Naive thymus-derived CD4-positive, alpha-beta T cell (primary cell): ENCODE measurements around the gene SENP5. TPM values are rescaled to one million over a fixed set of nuclear protein-coding genes. Genes with fewer than 3 reads are reported as not detected.
"Not testable (repeated sequence)": the region's sequence is repeated elsewhere in the genome, so short reads cannot be mapped to it uniquely, and the experiment has no call there.

Source experiments
- ATAC-seq: fragments of 150-1000 bp; cut with Tn5 transposase; 2 replicates; pipeline ENCODE4 v1.10.0; 2021; ENCODE audit warnings: mild to moderate bottlenecking, moderate library complexity
- CTCF ChIA-PET: fragments of 350-600 bp; sonication (Branson Sonifier 250); formaldehyde crosslinking; loops from one replicate; lab custom pipeline; 2021; ENCODE audit warnings: antibody characterized with exemption; lab: Charles Lee
- POLR2A ChIA-PET: fragments of 350-600 bp; sonication (Branson Sonifier 250); formaldehyde crosslinking; loops from one replicate; lab custom pipeline; 2021; ENCODE audit warnings: antibody characterized with exemption, inconsistent platforms; lab: Charles Lee
- DNase-seq, 9 donors: peaks; one replicate each; pipeline versions ENCODE4 v3.0.0 to v3.0.0-alpha.2; 2020 to 2022; ENCODE audit warnings: mixed read lengths in 1 of 9
- H3K27ac ChIP-seq: one replicate; pipeline ENCODE4 v1.7.0; 2013; ENCODE audit warnings: mild to moderate bottlenecking, low read depth, low read length, moderate library complexity
- H3K27me3 ChIP-seq, 2 donors: one replicate each; pipeline ENCODE4 v1.7.0; 2013; ENCODE audit warnings: low read length in 2 of 2, mild to moderate bottlenecking in 2 of 2, moderate library complexity in 2 of 2; ENCODE audit not compliant: control insufficient read depth in 2 of 2, insufficient read depth in 2 of 2
- H3K36me3 ChIP-seq, 3 experiments: 1 replicate in 2 of 3; 2 replicates in 1 of 3; pipeline ENCODE4 v1.7.0; 2013; ENCODE audit warnings: low read length in 3 of 3, mild to moderate bottlenecking in 3 of 3, moderate library complexity in 1 of 3; ENCODE audit not compliant: insufficient read depth in 3 of 3, control insufficient read depth in 2 of 3
- H3K4me1 ChIP-seq, 2 donors: one replicate each; pipeline ENCODE4 v1.7.0; 2013; ENCODE audit warnings: low read length in 2 of 2, mild to moderate bottlenecking in 2 of 2, moderate library complexity in 1 of 2; ENCODE audit not compliant: control insufficient read depth in 2 of 2, insufficient read depth in 2 of 2
- H3K4me3 ChIP-seq: 2 replicates; pipeline ENCODE4 v1.7.0; 2013; ENCODE audit warnings: mild to moderate bottlenecking, low read length
- H3K9me3 ChIP-seq, 3 experiments: 1 replicate in 2 of 3; 2 replicates in 1 of 3; pipeline ENCODE4 v1.7.0; 2013; ENCODE audit warnings: low read length in 3 of 3; ENCODE audit not compliant: control insufficient read depth in 2 of 3
- H3K27ac Mint-ChIP-seq, 9 donors: one replicate each; pipeline ENCODE4 v1.8.0; 2020 to 2022; ENCODE audit warnings: mixed read lengths in 9 of 9, mild to moderate bottlenecking in 8 of 9, moderate library complexity in 5 of 9, inconsistent platforms in 2 of 9
- H3K27me3 Mint-ChIP-seq, 5 donors: one replicate each; pipeline ENCODE4 v1.8.0; 2021 to 2022; ENCODE audit warnings: mixed read lengths in 5 of 5, mild to moderate bottlenecking in 1 of 5
- H3K36me3 Mint-ChIP-seq, 5 donors: one replicate each; pipeline ENCODE4 v1.8.0; 2020 to 2022; ENCODE audit warnings: mixed read lengths in 5 of 5, mild to moderate bottlenecking in 3 of 5, inconsistent platforms in 1 of 5
- H3K4me1 Mint-ChIP-seq, 7 donors: one replicate each; pipeline ENCODE4 v1.8.0; 2020 to 2022; ENCODE audit warnings: mixed read lengths in 7 of 7, mild to moderate bottlenecking in 3 of 7, inconsistent platforms in 1 of 7
- H3K4me3 Mint-ChIP-seq, 10 donors: one replicate each; pipeline ENCODE4 v1.8.0; 2020 to 2022; ENCODE audit warnings: mild to moderate bottlenecking in 10 of 10, mixed read lengths in 10 of 10, moderate library complexity in 6 of 10, inconsistent platforms in 2 of 10
- H3K9me3 Mint-ChIP-seq, 11 donors: one replicate each; pipeline ENCODE4 v1.8.0; 2020 to 2022; ENCODE audit warnings: mixed read lengths in 11 of 11, mild to moderate bottlenecking in 4 of 11, inconsistent platforms in 1 of 11, moderate library complexity in 1 of 11
- intact Hi-C, 2 donors: fragments of 100-400 bp; cut with micrococcal nuclease; formaldehyde crosslinking; loops; one replicate each; pipeline ENCODE4 v1.15.1; 2023
- polyA plus RNA-seq, 2 donors: library from polyadenylated mRNA; unstranded; fragments of 300-500 nt; fragmentation: Illumina TruSeq; gene quantifications; one replicate each; pipeline ENCODE4 v1.2.3, GENCODE V29; 2021
- total RNA-seq, 6 experiments: library from RNA in 5 of 6; stranded (reverse) in 5 of 6; gene quantifications; 1 replicate in 5 of 6; 2 replicates in 1 of 6; pipeline ENCODE4 v1.2.3 and lab custom pipeline; 2021 to 2026

Gene SENP5
- total and polyA plus RNA-seq, 7 experiments from 2014 or later, result 6.8 to 59.4 (median 41.3) TPM

- Histone ChIP-seq H3K27me3 (no peaks in the 10 kb centered on the region), H3K27ac (peak overlapping the region; percentile 94), H3K36me3 (peaks cover 0 to 29% (median 13%) of the 10 kb centered on the region in 3 experiments), H3K4me1 (peaks cover 16 to 20% of the 10 kb centered on the region in 2 donors), H3K4me3 (peak overlapping the region; percentile 100), H3K9me3 (no peaks in the 10 kb centered on the region)
- ATAC-seq (no peak), DNase-seq (no peak)
- H3K27ac Mint-ChIP-seq, result peak overlapping the region; percentile 74 to 100 (median 93)
- H3K36me3 Mint-ChIP-seq, result peaks cover 2 to 17% (median 10%) of the 10 kb centered on the region in 5 donors
- intact Hi-C loops, result loop anchor here (1.0 to 2.0 kb wide), 12 partner anchors 26 to 624 kb away; partner anchors contain the start of genes CEP19 (in 2 of the 2), FBXO45 (in 2 of the 2), PIGX (in 2 of the 2) and RNF168 (in 2 of the 2)
- ChIA-PET POLR2A (interaction anchor here (0.8 to 2.7 kb wide), 14 partner anchors 8 to 869 kb away, joined by 3 to 47 read pairs (median 4); partner anchors contain the start of genes FBXO45, PAK2, SENP5 and WDR53), CTCF (interaction anchor here (0.9 to 1.5 kb wide), 4 partner anchors 72 to 511 kb away, joined by 3 to 4 read pairs (median 3); partner anchors contain the start of gene UBXN7)
- peaks cover 0 to 5% (median 0%) of the 10 kb centered on the region in 5 donors for H3K27me3 Mint-ChIP-seq
- peak overlapping the region; percentile 91 to 99 (median 98) for H3K4me3 Mint-ChIP-seq
- peaks cover 30 to 60% (median 49%) of the 10 kb centered on the region in 7 donors for H3K4me1 Mint-ChIP-seq
- peaks cover 0 to 5% (median 0%) of the 10 kb centered on the region in 11 donors for H3K9me3 Mint-ChIP-seq
These were observed 75.2 kb downstream of the SENP5 start for GRCh38 chr3:196942915-196943277.

GRCh38 chr3:196944037-196944790, 76.5 kb downstream of the SENP5 start:
- Histone ChIP-seq H3K27ac (peak overlapping the region; percentile 94), H3K4me1 (peaks cover 16 to 20% of the 10 kb centered on the region in 2 donors), H3K36me3 (peaks cover 0 to 16% (median 2%) of the 10 kb centered on the region in 3 experiments)
- CTCF ChIA-PET, H3K27me3 ChIP-seq, intact Hi-C loops, H3K27me3 Mint-ChIP-seq, DNase-seq, H3K9me3 ChIP-seq, ATAC-seq, H3K4me3 ChIP-seq, H3K9me3 Mint-ChIP-seq: not testable (repeated sequence)
- POLR2A ChIA-PET, result interaction anchor here (0.6 kb wide), 1 partner anchor 225 kb away, joined by 5 read pairs; no protein-coding TSS in a partner anchor
- peaks cover 30 to 51% (median 46%) of the 10 kb centered on the region in 7 donors for H3K4me1 Mint-ChIP-seq
- H3K4me3 Mint-ChIP-seq, result peak overlapping the region; percentile 63 to 99 (median 94)
- peak overlapping the region; percentile 33 to 100 (median 93) for H3K27ac Mint-ChIP-seq
- peaks cover 0 to 13% (median 5%) of the 10 kb centered on the region in 5 donors for H3K36me3 Mint-ChIP-seq

- ATAC-seq, result no peak
- peaks cover 0 to 6% (median 0%) of the 10 kb centered on the region in 3 experiments for H3K36me3 ChIP-seq
- POLR2A ChIA-PET, result interaction anchor here (1.1 kb wide), 1 partner anchor 79 kb away, joined by 3 read pairs; the partner anchor contains the start of gene SENP5
- Mint-ChIP-seq H3K4me1 (peaks cover 17 to 25% (median 23%) of the 10 kb centered on the region in 7 donors), H3K27ac (no peak overlapping the region), H3K27me3 (peaks cover 0 to 3% (median 0%) of the 10 kb centered on the region in 5 donors), H3K36me3 (peaks cover 0 to 8% (median 3%) of the 10 kb centered on the region in 5 donors), H3K9me3 (peaks cover 0 to 3% (median 0%) of the 10 kb centered on the region in 11 donors), H3K4me3 (no peak overlapping the region)
- H3K27me3 ChIP-seq, result no peaks in the 10 kb centered on the region
- intact Hi-C loops, result no loop called here
- CTCF ChIA-PET, result no interaction called here
- H3K4me3 ChIP-seq, result no peak overlapping the region
- DNase-seq, result no peak
- H3K27ac ChIP-seq, result no peak overlapping the region
- no peaks in the 10 kb centered on the region for H3K9me3 ChIP-seq
- H3K4me1 ChIP-seq, result peaks cover 9 to 10% of the 10 kb centered on the region in 2 donors
These were observed 79.6 kb downstream of the SENP5 start for GRCh38 chr3:196947136-196947859.

GRCh38 chr3:196947860-196948441, 80.2 kb downstream of the SENP5 start:
- ATAC-seq (no peak), DNase-seq (no peak)
- Histone ChIP-seq H3K27ac (no peak overlapping the region), H3K36me3 (peaks cover 0 to 2% (median 0%) of the 10 kb centered on the region in 3 experiments), H3K4me1 (peaks cover 8 to 10% of the 10 kb centered on the region in 2 donors), H3K27me3 (no peaks in the 10 kb centered on the region), H3K9me3 (no peaks in the 10 kb centered on the region), H3K4me3 (no peak overlapping the region)
- Mint-ChIP-seq H3K27ac (no peak overlapping the region), H3K9me3 (no peaks in the 10 kb centered on the region), H3K27me3 (peaks cover 0 to under 1% (median 0%) of the 10 kb centered on the region in 5 donors), H3K36me3 (peaks cover 0 to 8% (median 0%) of the 10 kb centered on the region in 5 donors), H3K4me1 (peaks cover 16 to 21% (median 20%) of the 10 kb centered on the region in 7 donors), H3K4me3 (no peak overlapping the region)
- ChIA-PET POLR2A (no interaction called here), CTCF (no interaction called here)
- intact Hi-C loops, result no loop called here

- H3K27me3 Mint-ChIP-seq, result peaks cover 0 to 5% (median 0%) of the 10 kb centered on the region in 5 donors
- ChIA-PET POLR2A (no interaction called here), CTCF (no interaction called here)
- no peak overlapping the region for H3K4me3 ChIP-seq
- no peaks in the 10 kb centered on the region for H3K9me3 ChIP-seq
- H3K36me3 Mint-ChIP-seq, result peaks cover 0 to 8% (median 0%) of the 10 kb centered on the region in 5 donors
- ATAC-seq, result no peak
- H3K27ac Mint-ChIP-seq, result no peak overlapping the region
- no peaks in the 10 kb centered on the region for H3K9me3 Mint-ChIP-seq
- intact Hi-C loops, result no loop called here
- H3K4me1 Mint-ChIP-seq, result peaks cover 10 to 14% (median 13%) of the 10 kb centered on the region in 7 donors
- peaks cover 1 to 4% of the 10 kb centered on the region in 2 donors for H3K4me1 ChIP-seq
- H3K36me3 ChIP-seq, result no peaks in the 10 kb centered on the region
- no peak overlapping the region for H3K4me3 Mint-ChIP-seq
- H3K27ac ChIP-seq, result no peak overlapping the region
- DNase-seq, result no peak
- no peaks in the 10 kb centered on the region for H3K27me3 ChIP-seq
These were observed 80.9 kb downstream of the SENP5 start for GRCh38 chr3:196948442-196949284.
